Cardiac ventricle fibroblast (primary cell): Measurements from ENCODE around the gene SHISA7. TPM values are rescaled to one million over a fixed set of nuclear protein-coding genes. Genes with fewer than 3 reads are reported as not detected.

Experiments used
- total RNA-seq: library from RNA; depleted of rRNA; stranded (reverse); fragments of >200 nt; gene quantifications from 2 replicates; pipeline ENCODE4 v1.2.3, GENCODE V29; 2015

Gene SHISA7
- not detected in 2 replicates for total RNA-seq

GRCh38 chr19:55443045-55443823, at the start of gene SHISA7:
TSS of gene SHISA7 (minus strand) at chr19:55443300. CDS start at chr19:55442863, 437 bp downstream.

GRCh38 chr19:55487924-55488687, 45.0 kb upstream of the SHISA7 start, which contains the start of gene SSC5D:
TSS of gene SSC5D (plus strand) at chr19:55488436. CDS start at chr19:55488590, 154 bp downstream.

GRCh38 chr19:55484593-55485438, 41.7 kb upstream of the SHISA7 start, which contains the start of gene NAT14:
TSS of gene NAT14 (plus strand) at chr19:55485188. CDS start at chr19:55485709, 521 bp downstream.

GRCh38 chr19:55476100-55476775, 33.1 kb upstream of the SHISA7 start, which contains the start of gene ZNF628:
TSS of gene ZNF628 (plus strand) at chr19:55476617. CDS start at chr19:55479911, 3,294 bp downstream.

GRCh38 chr19:55464662-55465054, 21.6 kb upstream of the SHISA7 start, which contains the start of gene C19orf85:
TSS of gene C19orf85 (minus strand) at chr19:55464751. CDS start at chr19:55464554, 197 bp downstream.

GRCh38 chr19:55461259-55461973, 18.3 kb upstream of the SHISA7 start, which contains the start of gene ISOC2:
TSS of gene ISOC2 (minus strand) at chr19:55461642. CDS start at chr19:55456486, 5,156 bp downstream.

GRCh38 chr19:55407550-55407799, 35.6 kb downstream of the SHISA7 start, which contains the start of gene UBE2S:
TSS of gene UBE2S (minus strand) at chr19:55407788. CDS start at chr19:55407589, 199 bp downstream.

GRCh38 chr19:55385724-55386492, 57.2 kb downstream of the SHISA7 start, which contains the start of gene RPL28:
TSS of gene RPL28 (plus strand) at chr19:55385932. CDS start at chr19:55386358, 426 bp downstream.

GRCh38 chr19:55384131-55384919, 58.8 kb downstream of the SHISA7 start, which contains the start of gene TMEM238:
TSS of gene TMEM238 (minus strand) at chr19:55384292. CDS start at chr19:55384259, 33 bp downstream.

Other genes starting within 250 kb of the SHISA7 start
- gene PTPRH, start 233.8 kb downstream of the SHISA7 start, total RNA-seq = 1.8 and 5.5 TPM in 2 replicates
- 0.44 and 0.73 TPM in 2 replicates for gene TMEM86B, start 214.5 kb downstream of the SHISA7 start, total RNA-seq
- 36.8 and 38.3 TPM in 2 replicates for gene PPP6R1, start 184.3 kb downstream of the SHISA7 start, total RNA-seq
- 23.6 and 31.0 TPM in 2 replicates for gene HSPBP1, start 163.2 kb downstream of the SHISA7 start, total RNA-seq
- 0.94 and 4.6 TPM in 2 replicates for gene BRSK1, start 159.3 kb downstream of the SHISA7 start, total RNA-seq
- gene TMEM150B, start 118.0 kb downstream of the SHISA7 start, total RNA-seq = not detected in 2 replicates
- gene KMT5C, start 103.4 kb downstream of the SHISA7 start, total RNA-seq = 4.2 and 8.7 TPM in 2 replicates
- not detected in 2 replicates for gene COX6B2, start 88.6 kb downstream of the SHISA7 start, total RNA-seq
- not detected in 2 replicates for gene GARIN5B, start 80.0 kb downstream of the SHISA7 start, total RNA-seq
- gene IL11, start 72.8 kb downstream of the SHISA7 start, total RNA-seq = 0.15 and 0.31 TPM in 2 replicates
- gene TMEM190, start 66.5 kb downstream of the SHISA7 start, total RNA-seq = not detected in 2 replicates
- gene TMEM238, start 59.0 kb downstream of the SHISA7 start, total RNA-seq = 0.19 and 0.83 TPM in 2 replicates
- 656 and 731 TPM in 2 replicates for gene RPL28, start 57.4 kb downstream of the SHISA7 start, total RNA-seq
- 22.0 and 33.7 TPM in 2 replicates for gene UBE2S, start 35.5 kb downstream of the SHISA7 start, total RNA-seq
- gene ISOC2, start 18.3 kb upstream of the SHISA7 start, total RNA-seq = 84.9 and 94.9 TPM in 2 replicates
- gene C19orf85, start 21.5 kb upstream of the SHISA7 start, total RNA-seq = not detected in 2 replicates
- 5.8 and 8.5 TPM in 2 replicates for gene ZNF628, start 33.3 kb upstream of the SHISA7 start, total RNA-seq
- 4.2 and 11.4 TPM in 2 replicates for gene NAT14, start 41.9 kb upstream of the SHISA7 start, total RNA-seq
- gene SSC5D, start 45.1 kb upstream of the SHISA7 start, total RNA-seq = 70.0 and 81.2 TPM in 2 replicates
- gene SBK2, start 93.8 kb upstream of the SHISA7 start, total RNA-seq = not detected in 2 replicates
- not detected in 2 replicates for gene SBK3, start 102.2 kb upstream of the SHISA7 start, total RNA-seq
- 6.3 and 6.6 TPM in 2 replicates for gene ZNF579, start 137.5 kb upstream of the SHISA7 start, total RNA-seq
- 4.9 and 7.0 TPM in 2 replicates for gene FIZ1, start 156.2 kb upstream of the SHISA7 start, total RNA-seq
- 17.9 and 21.6 TPM in 2 replicates for gene ZNF524, start 157.0 kb upstream of the SHISA7 start, total RNA-seq
- gene ZNF865, start 162.3 kb upstream of the SHISA7 start, total RNA-seq = 6.8 and 7.6 TPM in 2 replicates
- gene ZNF784, start 181.3 kb upstream of the SHISA7 start, total RNA-seq = 2.1 and 4.0 TPM in 2 replicates
- 16.3 and 17.3 TPM in 2 replicates for gene ZNF580, start 197.7 kb upstream of the SHISA7 start, total RNA-seq
- gene ZNF581, start 200.3 kb upstream of the SHISA7 start, total RNA-seq = 37.1 and 44.1 TPM in 2 replicates
- 14.9 and 17.8 TPM in 2 replicates for gene CCDC106, start 204.9 kb upstream of the SHISA7 start, total RNA-seq
- gene U2AF2, start 211.7 kb upstream of the SHISA7 start, total RNA-seq = 86.1 and 111 TPM in 2 replicates
- 164 and 197 TPM in 2 replicates for gene EPN1, start 231.9 kb upstream of the SHISA7 start, total RNA-seq